Myocyte (in vitro differentiated cells): ENCODE results near the gene STIP1. TPM values are rescaled to one million over a fixed set of nuclear protein-coding genes. Genes with fewer than 3 reads are reported as not detected.

Experiments used
- DNase-seq: peaks from one replicate; pipeline ENCODE4 v3.0.0-alpha.2; 2012; ENCODE audit warnings: low read depth
- total RNA-seq: library from RNA; depleted of rRNA; stranded (reverse); fragments of >200 nt; gene quantifications from 2 replicates; pipeline ENCODE4 v1.2.3, GENCODE V29; 2014

The STIP1 gene
- total RNA-seq, 1 donor from 2014 or later, result 216 TPM

DNA sequence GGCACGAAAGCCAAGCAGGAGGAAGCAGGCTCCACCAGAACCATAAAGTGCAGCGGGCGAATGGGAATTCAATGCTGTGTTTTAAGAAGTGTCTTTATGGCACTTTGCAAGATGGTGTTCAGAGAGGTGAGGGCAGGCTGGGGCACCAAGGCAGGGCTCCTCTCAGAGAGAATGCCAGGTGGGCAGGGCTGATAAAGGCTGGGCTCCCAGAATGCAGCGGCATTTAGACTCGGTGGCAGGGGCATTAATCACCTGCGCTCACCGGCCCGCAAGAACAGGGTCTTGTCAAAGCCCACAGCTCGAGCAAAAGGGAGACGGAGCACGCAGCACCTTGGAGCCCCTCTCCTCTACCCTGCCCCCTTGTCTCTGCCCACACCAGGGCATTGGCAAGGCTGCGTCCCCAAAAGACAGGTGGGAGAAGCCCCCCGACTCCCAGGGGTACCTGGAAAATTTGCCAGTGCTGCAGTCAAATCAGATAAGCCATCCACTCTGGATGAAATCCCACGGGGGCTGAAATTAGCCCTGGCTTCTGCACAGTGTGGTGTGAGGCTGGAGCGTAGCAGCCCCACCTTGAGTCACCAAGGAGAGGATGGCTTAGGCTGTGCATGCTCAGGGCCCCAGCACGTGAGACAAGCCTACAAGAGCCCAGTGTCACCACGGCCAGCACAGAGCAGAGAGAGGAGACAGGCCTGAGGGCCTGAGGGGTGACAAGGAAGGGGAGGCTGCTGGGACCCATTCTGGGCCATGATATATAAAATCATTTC, 28.2 kb upstream of the STIP1 start:
- DNase-seq, result peak; percentile 40

DNA sequence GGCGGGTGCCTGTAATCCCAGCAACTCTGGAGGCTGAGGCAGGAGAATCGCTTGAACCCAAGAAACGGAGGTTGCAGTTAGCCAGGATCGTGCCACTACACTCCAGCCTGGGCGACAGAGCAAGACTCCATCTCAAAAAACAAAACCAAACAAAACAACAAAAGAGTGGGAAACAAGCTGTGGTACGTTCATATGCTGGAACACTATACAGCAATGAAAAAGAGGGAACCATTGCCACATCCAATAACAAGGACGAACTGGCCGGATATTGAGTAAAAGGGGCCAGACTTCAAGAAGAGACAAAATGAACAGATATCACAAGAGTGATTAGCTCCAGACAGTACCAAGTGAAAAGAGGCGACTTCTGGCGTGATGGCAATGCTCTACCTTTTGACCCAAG, 24.9 kb upstream of the STIP1 start:
- no peak for DNase-seq

DNA sequence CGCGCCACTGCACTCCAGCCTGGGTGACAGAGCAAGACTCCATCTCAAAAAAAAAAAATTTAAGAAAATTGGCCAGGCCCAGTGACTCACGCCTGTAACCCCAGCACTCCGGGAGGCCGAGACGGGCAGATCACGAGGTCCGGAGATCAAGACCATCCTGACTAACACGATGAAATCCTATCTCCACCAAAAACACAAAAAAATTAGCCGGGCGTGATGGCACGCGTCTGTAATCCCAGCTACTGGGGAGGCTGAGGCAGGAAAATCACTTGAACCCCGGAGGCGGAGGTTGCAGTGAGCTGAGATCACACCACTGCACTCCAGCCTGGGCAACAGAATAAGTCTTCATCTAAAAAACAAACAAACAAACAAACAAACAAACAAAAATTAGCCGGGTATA, 23.2 kb upstream of the STIP1 start:
- DNase-seq, result peak; percentile 40

DNA sequence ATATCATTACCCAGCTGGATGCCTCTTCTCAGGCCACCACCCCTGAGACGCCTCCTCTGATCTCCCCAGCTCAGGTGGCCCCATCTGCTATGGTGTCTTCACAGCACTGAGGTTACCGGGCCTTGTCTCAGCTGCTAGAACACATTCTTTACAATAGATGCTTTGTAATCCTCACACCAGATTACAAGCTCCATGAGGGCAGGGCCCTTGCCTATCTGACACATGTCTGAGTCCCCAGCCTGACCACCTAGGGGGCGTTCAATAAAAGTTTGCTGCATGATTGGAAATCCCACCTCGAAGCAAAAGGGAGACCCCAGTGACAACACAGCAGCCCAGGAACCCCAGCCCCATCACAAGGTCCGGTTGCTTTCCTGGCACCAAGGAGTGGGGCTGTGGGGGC, 22.0 kb upstream of the STIP1 start:
- DNase-seq, result peak; percentile 52

DNA sequence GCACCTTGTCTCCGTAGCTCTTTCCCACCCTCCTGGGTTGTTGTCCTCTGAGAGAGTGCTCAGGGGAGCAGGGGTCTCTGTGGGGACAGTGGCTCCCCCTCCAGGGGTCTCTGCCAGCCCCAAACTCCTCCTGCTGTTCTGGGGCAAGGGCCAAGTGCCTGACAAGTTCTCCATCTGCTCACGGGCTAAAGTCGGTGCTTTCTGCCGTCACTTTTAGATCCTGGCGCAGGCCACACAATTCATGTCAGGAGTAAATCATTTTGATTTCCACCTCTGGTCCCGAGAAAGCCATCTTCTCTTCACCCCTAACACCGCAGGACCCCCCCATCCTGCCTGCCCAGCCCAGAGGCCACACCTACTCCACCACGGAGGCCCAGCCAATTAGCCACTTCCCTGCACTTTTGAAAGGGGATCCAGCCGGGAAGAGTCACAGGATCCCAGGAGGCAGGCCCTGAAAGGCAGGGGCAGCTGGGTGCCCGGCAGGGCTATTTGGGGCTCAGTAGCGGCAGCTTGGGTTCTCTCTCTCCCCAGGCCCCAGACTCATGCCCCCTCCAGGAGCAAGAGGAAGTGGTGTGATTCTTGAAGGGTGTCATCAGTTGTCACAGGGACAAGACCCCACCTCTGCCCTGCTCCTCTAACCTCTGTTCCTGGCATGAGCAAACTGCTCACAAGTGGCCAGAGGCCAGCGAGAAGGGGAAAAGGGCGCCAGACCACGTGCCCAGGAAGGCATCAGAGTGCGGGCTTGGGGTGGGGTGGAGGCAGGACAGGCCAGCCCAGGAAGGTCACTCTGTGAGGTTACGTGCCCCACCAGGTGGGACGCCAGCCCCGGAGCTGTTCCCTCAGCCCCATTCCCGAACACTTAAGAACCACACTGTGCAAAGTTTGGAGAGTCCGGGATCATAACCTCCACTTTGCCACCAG, 21.3 kb upstream of the STIP1 start:
- peak; percentile 97 for DNase-seq

DNA sequence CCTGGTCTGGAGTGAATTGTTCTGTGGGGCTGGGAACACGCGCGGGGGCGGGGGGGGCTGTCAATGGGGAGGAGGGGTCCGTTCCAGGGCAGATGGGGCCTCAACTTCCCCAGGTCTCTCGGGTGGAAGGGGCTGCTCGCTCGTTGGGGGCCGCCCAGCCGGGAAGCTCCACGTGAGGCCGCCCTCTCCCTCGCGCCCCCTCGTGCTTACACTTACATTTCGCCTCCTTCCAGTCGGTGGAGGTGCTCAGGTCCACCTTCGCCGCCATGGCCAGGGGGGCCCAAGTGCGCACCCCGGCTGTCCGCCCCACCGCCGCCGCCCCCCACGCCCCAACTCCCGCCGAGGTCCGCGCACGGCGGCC, 20.5 kb upstream of the STIP1 start:
- no peak for DNase-seq

DNA sequence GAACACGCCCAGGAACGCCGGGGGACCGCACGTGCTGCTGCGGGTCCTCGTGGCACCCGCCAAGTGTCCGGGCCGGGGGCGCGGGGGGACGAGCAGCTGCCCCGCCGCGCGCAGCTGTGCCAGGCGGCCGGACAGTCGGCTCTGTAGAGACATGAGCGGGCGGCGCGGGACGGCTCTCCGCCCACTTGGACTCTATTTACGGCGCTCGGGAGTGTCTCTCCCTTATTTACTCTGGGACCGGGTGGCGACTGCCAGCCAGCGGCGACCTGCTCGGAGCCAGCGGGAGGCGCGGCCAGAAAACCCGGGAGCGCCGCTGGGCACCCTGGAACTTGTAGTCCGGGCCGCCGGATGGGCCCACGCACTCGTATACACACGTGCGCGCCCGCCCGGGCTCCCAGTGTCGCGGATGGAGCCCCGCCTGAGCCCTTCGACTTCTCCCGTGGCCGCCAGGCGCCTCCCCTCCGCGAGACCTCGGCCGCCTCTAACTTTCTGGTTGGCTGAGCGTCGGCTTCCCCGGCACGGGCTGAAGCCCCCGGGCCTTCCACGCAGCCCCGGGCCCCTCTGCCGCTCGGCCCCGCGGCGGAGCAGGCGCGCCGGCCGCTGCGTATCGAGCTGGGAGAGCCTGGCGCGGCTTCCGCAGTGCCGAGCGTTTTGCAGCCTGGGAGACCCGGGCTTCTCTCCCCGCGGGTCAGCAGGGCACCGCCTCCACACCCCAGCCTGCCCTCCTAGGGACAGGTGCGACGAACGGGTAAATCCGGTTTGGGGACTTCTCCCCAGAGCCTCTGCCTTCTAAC, 19.9 kb upstream of the STIP1 start, which contains the start of gene MACROD1:
Gene MACROD1 (minus strand): TSS at position 272 of the 794 bp plus-strand sequence. CDS start 119 bp downstream, at position 153.
- peak; percentile 95 for DNase-seq

DNA sequence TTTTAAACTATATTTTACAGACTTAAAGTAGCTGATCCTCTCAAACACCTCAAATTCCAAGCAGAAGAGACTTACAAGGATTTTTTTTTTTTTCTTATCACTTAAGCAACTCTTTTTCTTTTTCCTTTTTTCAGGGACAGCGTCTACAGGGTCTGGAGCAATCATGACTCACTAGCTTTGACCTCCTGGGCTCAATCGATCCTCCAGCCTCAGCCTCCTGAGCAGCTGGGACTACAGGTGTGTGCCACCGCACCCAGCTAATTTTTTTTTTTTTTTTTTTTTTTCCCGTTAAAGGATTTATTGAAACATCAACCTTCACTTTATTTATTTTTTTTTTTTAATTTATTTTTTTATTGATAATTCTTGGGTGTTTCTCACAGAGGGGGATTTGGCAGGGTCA, 15.6 kb upstream of the STIP1 start:
- DNase-seq, result no peak

DNA sequence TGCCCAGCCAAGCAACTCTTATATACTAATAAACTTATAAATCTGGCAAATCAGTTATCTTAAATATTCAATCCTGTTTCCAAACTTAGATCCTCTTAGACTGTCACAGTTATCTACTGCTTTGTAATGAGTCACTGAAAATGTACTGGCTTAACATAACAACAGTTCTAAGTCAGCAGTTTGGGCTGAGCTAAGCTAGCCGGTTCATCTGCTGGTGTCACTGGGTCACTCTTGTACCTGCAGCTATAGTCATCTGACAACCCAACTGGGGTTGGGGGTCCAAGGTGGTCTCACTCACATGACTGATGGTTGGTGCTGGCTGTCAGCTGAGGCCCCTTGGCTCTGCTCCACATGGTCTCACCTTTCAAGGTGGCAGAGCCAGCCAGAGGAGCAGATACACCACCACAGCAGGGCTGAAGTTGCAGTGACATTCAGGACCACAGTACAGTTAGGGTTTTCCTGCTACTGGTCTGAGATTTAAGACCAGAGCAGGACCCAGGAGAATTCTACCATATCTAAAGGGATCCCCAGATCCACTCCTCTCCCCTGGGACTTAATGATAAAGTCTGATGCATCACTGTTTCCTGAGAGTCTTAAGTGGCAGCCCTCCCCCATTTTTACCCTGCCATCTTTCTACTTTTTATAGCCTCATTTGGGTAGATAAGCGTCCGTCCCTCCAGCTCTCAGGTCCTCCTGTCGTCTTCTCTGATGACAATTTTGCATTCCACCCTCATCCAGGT, 12.2 kb upstream of the STIP1 start:
- DNase-seq, result no peak

DNA sequence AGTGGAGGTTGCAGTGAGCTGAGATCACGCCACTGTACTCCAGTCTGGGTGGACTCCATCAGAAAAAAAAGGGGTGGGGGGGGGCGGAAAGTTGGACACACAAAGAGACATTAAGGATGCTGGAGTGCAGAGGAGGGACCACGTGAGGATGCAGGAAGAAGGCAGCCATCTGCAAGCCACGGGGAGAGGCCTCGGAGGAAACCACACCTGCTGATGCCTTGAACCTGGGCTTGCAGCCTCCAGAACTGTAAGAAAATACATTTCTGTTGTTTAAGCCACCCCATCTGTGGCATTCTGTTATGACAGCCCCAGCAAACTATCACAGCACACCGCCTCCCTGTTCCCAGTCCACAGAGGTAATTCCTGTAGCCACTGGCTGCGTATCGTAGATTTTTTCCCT, 9.2 kb upstream of the STIP1 start:
- DNase-seq, result no peak

DNA sequence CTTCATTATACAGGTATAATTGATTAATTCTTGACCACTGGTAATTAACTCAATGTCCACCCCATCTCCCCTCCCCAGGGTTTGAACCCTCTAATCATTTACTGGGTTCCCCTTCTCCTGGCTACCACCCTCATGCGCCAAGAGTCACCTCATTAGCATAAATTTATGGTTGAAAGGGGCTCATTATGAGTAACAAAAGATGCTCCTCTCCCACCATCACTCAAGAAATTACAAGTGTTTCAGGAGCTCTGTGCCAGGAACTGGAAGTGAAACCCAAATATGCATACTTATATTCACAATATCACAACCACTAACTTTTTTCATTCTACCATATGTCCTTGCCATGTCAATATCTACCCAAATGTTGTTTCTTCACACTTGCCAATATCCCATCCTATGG, 7.8 kb upstream of the STIP1 start:
- no peak for DNase-seq

DNA sequence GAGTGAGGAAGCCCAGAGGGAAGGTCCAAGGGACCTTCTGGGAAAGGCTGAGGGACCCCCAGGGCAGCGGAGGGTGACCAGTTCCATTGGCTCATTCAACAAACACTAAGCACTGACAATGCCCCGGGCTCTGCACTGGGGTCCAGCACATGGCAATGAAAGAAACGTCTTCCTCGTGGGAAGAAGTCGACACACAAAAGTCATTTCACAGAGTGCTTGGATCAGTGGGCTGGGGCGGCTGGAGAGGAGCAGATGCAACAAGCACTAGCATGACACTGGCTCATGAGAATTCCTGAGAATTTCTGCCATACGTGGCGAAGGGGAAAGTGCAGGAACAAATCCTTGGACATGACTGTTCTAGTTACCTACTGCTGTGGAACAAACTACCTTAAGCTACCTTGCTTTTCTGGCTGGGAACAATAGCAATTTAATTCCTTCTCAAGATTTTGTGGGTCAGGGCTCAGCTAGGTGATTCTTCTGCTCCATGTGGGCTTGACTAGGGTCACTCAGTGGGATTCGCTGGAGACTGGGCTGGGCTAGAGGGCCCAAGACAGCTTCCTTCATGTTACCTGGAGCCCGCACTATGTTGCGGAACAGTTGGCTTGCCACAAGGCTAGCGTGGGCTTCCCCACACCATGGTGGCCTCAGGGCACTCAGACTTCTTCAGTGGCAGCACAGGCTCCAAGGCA, 6.9 kb upstream of the STIP1 start:
- DNase-seq, result no peak

DNA sequence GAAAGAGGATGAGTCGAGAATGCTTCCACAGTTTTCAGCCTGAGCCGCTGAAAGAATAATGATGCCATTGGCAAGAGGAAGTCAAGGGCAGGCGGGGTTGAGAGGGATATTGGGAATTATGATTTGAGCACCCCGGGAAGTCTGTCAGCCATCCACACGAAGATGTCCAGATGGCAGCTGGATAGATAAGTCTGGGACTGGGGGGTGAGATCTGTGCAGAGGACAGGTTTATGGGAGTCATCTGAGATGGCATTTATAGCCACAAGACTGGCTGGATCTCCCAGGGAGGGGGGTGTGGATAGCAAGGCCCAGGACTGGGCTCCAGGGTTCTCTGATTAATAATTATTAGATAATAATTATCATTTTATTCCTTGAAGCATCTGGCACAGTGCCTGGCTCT, 5.1 kb upstream of the STIP1 start:
- peak; percentile 78 for DNase-seq

DNA sequence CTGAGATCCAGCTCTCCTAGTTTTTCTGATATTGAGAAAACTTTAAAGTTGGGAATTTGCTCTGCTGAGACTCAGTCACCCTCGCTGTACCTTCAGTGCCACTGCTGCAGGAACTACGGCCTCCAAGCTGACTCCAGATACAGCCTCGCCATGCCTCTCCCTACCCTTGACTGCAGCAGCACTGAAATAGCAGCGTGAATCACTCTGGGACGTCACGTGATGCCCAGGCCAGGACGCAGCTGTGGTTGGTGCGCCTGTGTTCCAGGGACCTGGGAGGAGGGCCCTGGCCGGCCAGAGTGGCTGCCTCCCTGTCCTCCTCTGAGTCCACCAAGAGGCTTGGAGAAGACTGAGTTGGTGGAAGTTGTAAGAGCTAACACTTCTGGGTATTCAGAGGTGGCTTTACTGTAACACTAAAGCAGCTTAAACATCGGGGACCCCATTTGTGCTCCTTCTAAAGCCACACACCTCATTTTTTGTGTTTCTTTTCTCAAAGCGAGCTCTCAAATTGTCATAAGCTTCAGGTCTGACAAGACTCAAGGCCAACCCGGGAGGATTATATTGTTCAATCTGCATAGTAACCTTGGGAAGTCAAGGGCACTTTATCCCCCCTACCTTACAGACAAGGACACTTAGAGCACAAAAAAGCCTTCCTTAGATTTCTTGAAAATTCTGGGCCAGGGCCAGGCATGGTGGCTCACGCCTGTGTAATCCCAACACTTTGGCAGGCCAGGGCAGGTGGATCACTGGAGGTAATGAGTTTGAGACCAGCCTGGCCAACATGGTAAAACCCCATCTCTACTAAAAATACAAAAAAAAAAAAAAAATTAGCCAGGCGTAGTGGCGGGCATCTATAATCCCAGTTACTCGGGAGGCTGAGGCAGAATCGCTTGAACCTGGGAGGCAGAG, 4.2 kb upstream of the STIP1 start:
- peak; percentile 98 for DNase-seq

DNA sequence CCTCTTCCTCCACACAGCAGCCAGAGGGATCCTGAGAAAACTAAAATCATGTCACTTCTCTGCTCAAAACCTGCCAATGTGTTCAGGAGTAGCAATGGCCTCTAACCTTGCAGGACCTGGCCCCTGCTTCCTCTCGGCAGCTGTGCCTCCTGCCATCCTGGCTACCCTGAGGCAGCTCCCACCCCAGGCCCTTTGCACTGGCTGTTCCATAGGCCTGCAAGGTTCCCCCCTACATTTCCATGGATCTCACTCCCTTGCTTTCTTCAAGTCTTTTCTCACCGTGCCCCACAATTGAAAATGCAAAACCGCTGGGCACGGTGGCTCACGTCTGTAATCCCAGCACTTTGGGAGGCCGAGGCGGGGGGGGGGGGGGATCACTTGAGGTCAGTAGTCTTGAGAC, 2.1 kb upstream of the STIP1 start:
- no peak for DNase-seq

DNA sequence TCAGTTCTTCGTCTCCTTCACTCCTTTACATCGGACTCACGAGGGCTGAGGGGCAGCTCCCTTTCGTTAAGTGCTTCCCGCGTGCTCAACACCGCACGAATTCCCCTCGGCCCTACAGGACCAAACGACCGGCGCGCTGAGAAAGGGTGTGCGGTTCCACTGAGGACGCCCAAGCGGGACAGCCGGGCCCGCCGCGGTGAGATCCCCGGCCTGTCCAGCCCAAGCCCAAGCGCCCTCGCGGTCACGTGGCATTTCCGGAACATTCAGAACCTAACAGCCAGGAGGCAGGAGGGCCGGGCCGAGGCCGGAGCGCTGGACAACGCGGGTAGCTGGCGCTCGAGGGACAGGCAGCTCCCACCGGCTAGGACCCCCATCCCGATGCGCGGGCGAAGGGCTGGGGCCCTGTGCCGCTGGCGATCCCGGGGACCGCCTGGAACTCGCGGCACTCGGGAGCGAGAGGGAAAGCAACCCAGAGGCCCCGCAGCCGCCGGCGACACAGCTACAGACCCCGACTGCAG, 737 bp upstream of the STIP1 start:
- peak; percentile 90 for DNase-seq

DNA sequence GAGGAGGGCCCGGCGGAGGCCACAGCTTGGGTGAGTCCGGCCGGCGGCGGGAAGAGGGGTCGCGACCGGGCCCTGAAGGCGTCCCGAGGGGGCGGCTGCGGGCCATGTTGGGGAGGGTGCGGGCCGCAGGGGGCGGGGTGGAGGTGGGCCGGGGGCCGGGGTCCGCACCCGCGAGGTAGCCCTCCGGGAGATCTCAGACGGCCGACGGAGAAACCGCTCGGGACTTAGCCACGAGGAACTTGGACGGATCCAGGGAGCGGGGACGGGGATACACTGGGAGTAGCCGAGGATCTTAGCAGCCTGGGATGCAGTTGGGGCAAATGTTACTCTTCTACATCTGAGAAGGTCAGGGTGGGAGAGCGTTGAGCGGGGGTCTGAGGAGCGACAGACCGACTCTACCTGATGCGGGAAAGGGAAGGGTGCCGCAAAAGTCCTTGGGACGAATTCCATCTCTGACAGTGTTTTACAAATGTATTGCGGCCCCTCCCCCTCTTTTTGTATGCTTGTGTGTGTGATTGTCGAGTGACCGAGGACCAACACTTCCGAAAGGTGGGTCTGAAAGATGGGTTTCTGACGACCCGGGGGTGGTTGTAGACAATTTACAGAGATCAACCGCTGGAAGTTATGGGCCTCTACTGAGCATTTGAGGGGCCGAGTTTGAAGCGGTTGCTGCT, 658 bp downstream of the STIP1 start:
- DNase-seq, result peak; percentile 28

DNA sequence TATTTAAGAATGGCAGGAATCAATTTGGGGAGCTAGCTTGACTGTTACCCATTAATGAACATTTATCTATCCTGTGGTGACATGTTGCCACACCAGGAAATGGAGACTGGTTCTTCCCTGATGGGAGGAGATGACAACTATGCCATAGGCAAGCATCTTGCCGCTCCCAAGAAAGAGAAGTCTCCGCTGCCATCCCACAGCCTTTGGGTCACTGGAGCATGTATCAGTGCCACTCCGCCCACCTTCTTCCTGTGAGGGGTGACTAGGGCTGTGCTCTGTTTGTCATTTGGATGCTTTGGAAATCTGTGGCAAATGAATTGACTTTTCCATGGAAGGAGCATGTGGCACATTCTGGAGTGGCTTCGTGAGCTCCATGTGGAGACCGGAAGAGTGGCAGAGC, 6.5 kb downstream of the STIP1 start:
- DNase-seq, result no peak
